C4-2B (cell line): ENCODE measurements around the gene ANO10.

Source experiments
- H3K27ac ChIP-seq: fragments of 450-650 bp; 2 replicates; pipeline ENCODE4 v1.5.1; 2017
- ZFX ChIP-seq: fragments of 450-650 bp; IDR thresholded peaks from 2 replicates; pipeline ENCODE4 v1.6.1; 2017
- TF ChIP-seq, protein P1 (sequence below): fragments of 450-650 bp; conservative IDR thresholded peaks from 2 replicates; pipeline ENCODE4 v1.5.1; 2017; ENCODE audit warnings: mild to moderate bottlenecking

The ANO10 gene

DNA sequence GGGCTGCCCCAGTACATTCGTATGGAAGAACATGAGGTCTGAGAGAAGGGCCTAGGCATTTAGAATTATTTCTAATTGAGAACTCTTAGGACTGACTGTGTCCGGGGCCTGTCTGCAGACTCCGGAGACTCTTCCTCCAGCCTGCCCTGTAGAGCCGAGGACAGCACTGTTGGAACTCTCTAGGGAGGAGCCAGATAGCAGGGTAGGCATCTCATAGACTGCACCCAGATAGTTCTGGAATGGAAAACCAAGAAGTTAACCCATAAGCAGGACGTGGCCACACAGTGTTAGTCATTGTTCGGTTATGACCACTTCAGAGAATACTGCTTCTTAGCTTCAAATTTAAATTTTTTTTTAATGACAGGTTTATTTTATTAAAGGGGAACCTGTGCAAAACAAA, 275.9 kb downstream of the ANO10 start:
- TF ChIP-seq, protein P1, sequence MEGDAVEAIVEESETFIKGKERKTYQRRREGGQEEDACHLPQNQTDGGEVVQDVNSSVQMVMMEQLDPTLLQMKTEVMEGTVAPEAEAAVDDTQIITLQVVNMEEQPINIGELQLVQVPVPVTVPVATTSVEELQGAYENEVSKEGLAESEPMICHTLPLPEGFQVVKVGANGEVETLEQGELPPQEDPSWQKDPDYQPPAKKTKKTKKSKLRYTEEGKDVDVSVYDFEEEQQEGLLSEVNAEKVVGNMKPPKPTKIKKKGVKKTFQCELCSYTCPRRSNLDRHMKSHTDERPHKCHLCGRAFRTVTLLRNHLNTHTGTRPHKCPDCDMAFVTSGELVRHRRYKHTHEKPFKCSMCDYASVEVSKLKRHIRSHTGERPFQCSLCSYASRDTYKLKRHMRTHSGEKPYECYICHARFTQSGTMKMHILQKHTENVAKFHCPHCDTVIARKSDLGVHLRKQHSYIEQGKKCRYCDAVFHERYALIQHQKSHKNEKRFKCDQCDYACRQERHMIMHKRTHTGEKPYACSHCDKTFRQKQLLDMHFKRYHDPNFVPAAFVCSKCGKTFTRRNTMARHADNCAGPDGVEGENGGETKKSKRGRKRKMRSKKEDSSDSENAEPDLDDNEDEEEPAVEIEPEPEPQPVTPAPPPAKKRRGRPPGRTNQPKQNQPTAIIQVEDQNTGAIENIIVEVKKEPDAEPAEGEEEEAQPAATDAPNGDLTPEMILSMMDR, result no peak
- no peak for TF ChIP-seq ZFX
- no peak overlapping the region for H3K27ac ChIP-seq

DNA sequence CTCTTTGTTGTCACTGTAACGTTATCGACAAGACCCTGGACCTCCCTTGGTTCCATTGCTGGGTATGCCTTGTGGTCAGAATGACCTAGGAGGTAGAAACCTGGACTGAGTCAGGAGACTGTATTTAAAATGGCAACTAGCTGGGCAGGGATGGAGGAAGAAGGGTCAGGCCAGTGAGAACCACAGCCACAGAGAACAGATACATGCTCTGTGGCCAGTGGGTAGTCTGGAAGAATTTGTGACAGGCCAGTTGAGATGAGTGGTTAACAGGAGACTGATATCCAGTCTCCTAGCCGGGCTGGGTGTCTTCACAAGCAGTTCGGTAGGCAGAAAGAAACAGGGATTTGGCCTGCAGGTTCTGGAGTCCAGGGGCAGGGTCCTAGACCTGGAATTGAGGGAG, 276.6 kb downstream of the ANO10 start:
- TF ChIP-seq, protein P1, result no peak
- TF ChIP-seq ZFX, result no peak

DNA sequence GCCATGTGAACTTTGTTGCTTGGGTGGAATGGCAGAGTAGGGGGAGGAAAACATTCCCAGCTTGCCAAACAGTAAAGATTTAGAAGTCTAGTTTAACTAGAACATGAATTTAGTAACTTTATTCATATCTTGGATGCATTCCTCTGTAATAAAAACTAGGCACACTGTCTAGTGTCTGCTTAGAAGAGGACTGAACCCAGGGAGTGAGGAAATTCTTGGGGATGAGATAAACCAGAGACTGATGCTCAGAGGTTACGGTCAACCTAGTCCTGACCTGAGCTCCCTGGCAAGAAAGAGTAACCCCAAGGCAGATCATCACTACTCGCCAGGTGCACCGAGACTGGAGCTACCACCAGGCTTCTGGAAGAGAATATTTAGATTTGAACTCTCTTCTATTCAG, 277.3 kb downstream of the ANO10 start:
- no peak for TF ChIP-seq ZFX
- TF ChIP-seq, protein P1, result no peak

More for the DNA sequence above, 276.6 kb downstream of the ANO10 start:
- H3K27ac ChIP-seq, result no peak overlapping the region

DNA sequence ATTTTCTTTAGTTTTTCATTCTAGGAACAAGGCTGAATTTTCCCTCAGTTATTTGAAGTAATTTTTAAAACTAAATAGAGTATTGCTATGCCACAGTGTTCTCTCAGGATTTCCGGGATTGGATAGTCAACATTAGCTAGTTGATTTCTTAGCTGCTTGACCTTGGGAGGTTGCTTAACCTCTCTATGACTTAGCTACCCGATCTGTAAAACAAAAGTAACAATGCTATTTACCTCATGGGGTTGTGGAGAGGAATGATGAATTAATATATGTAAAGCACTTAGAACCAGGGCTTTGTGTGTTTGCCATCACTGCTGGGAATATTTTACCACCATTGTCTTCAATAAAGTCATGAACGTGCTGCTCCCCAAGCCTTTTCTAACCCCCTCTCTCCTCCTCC, 278.0 kb downstream of the ANO10 start:
- no peak overlapping the region for H3K27ac ChIP-seq
- TF ChIP-seq ZFX, result no peak
- TF ChIP-seq, protein P1, result no peak

More for the DNA sequence above, 277.3 kb downstream of the ANO10 start:
- H3K27ac ChIP-seq, result no peak overlapping the region

DNA sequence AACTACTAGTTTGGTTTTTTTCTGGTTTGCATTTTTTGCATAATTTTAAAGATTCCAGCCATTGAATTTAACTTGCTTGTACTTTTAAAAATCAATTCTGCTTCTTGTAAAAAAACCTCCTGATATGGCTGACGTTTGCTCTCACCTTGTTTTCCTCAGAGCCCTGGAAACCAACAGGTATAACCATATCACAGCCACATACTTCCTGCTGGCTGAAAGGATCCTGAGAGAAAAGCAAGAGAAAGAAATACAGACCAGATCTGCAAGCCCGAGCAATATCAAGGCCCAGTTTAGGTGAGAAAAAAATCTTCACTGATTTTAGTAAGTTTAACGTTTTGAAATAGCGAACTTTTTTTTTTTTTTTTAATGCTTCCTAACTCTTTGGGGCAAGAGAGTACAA, 278.6 kb downstream of the ANO10 start:
- H3K27ac ChIP-seq, result no peak overlapping the region
- no peak for TF ChIP-seq ZFX
- TF ChIP-seq, protein P1, result no peak

DNA sequence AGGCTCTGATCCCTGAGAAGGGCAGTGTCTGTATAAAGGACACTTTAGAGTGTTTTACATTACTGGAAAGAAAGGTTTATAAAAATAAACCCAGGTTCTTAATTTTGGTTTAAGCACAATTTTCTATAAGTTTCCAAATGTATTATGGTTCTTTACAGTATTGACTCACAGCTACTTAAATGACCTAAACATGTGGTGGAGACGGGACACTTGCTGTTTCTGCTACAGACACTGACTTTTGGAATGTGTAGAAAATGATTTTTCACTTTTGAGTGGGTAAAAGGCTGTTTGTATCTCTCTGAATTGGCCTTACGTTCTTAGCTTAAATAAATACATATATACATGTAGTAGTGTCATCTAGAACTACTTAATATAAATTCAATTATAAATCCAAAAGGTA, 280.0 kb downstream of the ANO10 start:
- no peak overlapping the region for H3K27ac ChIP-seq
- TF ChIP-seq, protein P1, result no peak
- TF ChIP-seq ZFX, result no peak

DNA sequence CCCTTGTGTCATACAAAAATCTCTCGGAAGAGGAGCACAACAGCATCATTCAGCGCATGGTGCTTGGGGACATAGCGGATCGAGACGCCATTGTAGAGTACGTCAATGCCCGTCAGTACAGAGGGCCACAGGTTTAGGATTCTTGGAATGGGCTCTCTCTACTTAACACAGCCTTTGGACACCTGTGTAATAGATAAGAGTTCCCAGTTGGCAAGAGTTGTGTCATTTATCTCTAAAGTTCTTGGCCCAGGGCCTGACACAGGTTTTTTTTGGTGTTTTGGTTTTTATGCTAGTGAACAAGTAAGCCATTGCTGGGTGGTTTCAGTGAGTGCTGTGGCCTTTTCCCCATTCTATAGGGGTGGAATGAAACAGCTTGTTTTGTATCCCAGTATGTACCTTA, 281.4 kb downstream of the ANO10 start:
- TF ChIP-seq, protein P1, result no peak
- no peak for TF ChIP-seq ZFX
- H3K27ac ChIP-seq, result no peak overlapping the region
